Mesendoderm (in vitro differentiated cells): ENCODE measurements around the gene KLHL40.

ENCODE experiments used
- DNase-seq: peaks from one replicate; pipeline ENCODE4 v3.0.0; 2013
- H2AK5ac ChIP-seq: 2 replicates; pipeline ENCODE4 v1.6.1; 2013; ENCODE audit warnings: low read length, inconsistent platforms
- H2BK120ac ChIP-seq: 2 replicates; pipeline ENCODE4 v1.6.1; 2013; ENCODE audit warnings: low read depth, mild to moderate bottlenecking, low read length, moderate library complexity, mixed read lengths
- H2BK15ac ChIP-seq: replicated peaks from 2 replicates; pipeline ENCODE4 v1.6.1; 2013; ENCODE audit warnings: low read depth, mild to moderate bottlenecking, moderate library complexity
- H2BK5ac ChIP-seq: 2 replicates; pipeline ENCODE4 v1.6.1; 2013; ENCODE audit warnings: low read length, inconsistent platforms
- H3K18ac ChIP-seq: 2 replicates; pipeline ENCODE4 v1.6.1; 2013; ENCODE audit warnings: mild to moderate bottlenecking, low read length, mixed read lengths
- H3K23ac ChIP-seq: one replicate; pipeline ENCODE4 v1.6.1; 2013; ENCODE audit warnings: low read length
- H3K27ac ChIP-seq: 2 replicates; pipeline ENCODE4 v1.5.1; 2013; ENCODE audit warnings: low read depth, mild to moderate bottlenecking, inconsistent platforms, low read length, moderate library complexity
- H3K27me3 ChIP-seq: 2 replicates; pipeline ENCODE4 v1.6.1; 2013; ENCODE audit warnings: low read length, control low read depth, mild to moderate bottlenecking, inconsistent platforms; ENCODE audit not compliant: insufficient read depth, poor library complexity
- H3K36me3 ChIP-seq: 2 replicates; pipeline ENCODE4 v1.6.1; 2013; ENCODE audit warnings: low read length, inconsistent platforms; ENCODE audit not compliant: control insufficient read depth, insufficient read depth
- H3K4ac ChIP-seq: one replicate; pipeline ENCODE4 v1.6.1; 2013; ENCODE audit warnings: low read depth, mild to moderate bottlenecking, low read length, moderate library complexity
- H3K4me1 ChIP-seq: 2 replicates; pipeline ENCODE4 v1.6.1; 2013; ENCODE audit warnings: low read depth, low read length, inconsistent platforms; ENCODE audit not compliant: control insufficient read depth
- H3K4me2 ChIP-seq: 2 replicates; pipeline ENCODE4 v1.6.1; 2013; ENCODE audit warnings: low read length
- H3K4me3 ChIP-seq: 2 replicates; pipeline ENCODE4 v1.5.1; 2013; ENCODE audit warnings: mild to moderate bottlenecking, low read length
- H3K56ac ChIP-seq: one replicate; pipeline ENCODE4 v1.6.1; 2013; ENCODE audit warnings: low read length
- H3K79me1 ChIP-seq: 2 replicates; pipeline ENCODE4 v1.6.1; 2013; ENCODE audit warnings: low read length, inconsistent platforms
- H3K79me2 ChIP-seq: 2 replicates; pipeline ENCODE4 v1.6.1; 2013; ENCODE audit warnings: mild to moderate bottlenecking, low read length; ENCODE audit not compliant: control insufficient read depth, insufficient read depth
- H3K9ac ChIP-seq: 2 replicates; pipeline ENCODE4 v1.6.1; 2013; ENCODE audit warnings: low read length, inconsistent platforms
- H4K5ac ChIP-seq: one replicate; pipeline ENCODE4 v1.6.1; 2013; ENCODE audit warnings: low read length
- H4K8ac ChIP-seq: one replicate; pipeline ENCODE4 v1.6.1; 2013; ENCODE audit warnings: low read depth, mild to moderate bottlenecking, control low read depth, low read length, moderate library complexity
- WGBS: extraction: QIAGEN DNeasy Blood & Tissue Kit; methylation state at CpG from one replicate; pipeline ENCODE4 v1.1.7; 2013; ENCODE audit warnings: low lambda C conversion rate, missing lambda C conversion rate; ENCODE audit not compliant: insufficient coverage; ENCODE audit errors: extremely low coverage; 5-methylcytosine and 5-hydroxymethylcytosine counted together

The KLHL40 gene

GRCh38 chr3:42678447-42678846 lies 6.9 kb upstream of the KLHL40 start:
- Histone ChIP-seq H2BK120ac (no peak overlapping the region), H3K56ac (no peak overlapping the region), H3K79me1 (no peaks in the 10 kb centered on the region), H3K79me2 (no peaks in the 10 kb centered on the region), H3K23ac (no peak overlapping the region), H3K4me1 (no peaks in the 10 kb centered on the region), H2BK5ac (no peak overlapping the region), H4K8ac (no peak overlapping the region), H2AK5ac (no peak overlapping the region), H4K5ac (no peak overlapping the region), H2BK15ac (no peak overlapping the region), H3K4me2 (no peak overlapping the region), H3K27ac (no peak overlapping the region), H3K4ac (no peak overlapping the region), H3K36me3 (no peaks in the 10 kb centered on the region), H3K4me3 (no peak overlapping the region), H3K27me3 (no peaks in the 10 kb centered on the region), H3K18ac (no peak overlapping the region), H3K9ac (no peak overlapping the region)
- no CpG with 5 or more reads among the region's 2 CpGs for WGBS
- no peak for DNase-seq

- Histone ChIP-seq H3K4me2 (no peak overlapping the region), H3K27ac (no peak overlapping the region), H3K4me1 (no peaks in the 10 kb centered on the region), H3K18ac (no peak overlapping the region), H2AK5ac (no peak overlapping the region), H2BK5ac (no peak overlapping the region), H3K4me3 (no peak overlapping the region), H4K8ac (no peak overlapping the region), H3K79me2 (no peaks in the 10 kb centered on the region), H3K79me1 (no peaks in the 10 kb centered on the region), H2BK120ac (no peak overlapping the region), H3K4ac (no peak overlapping the region), H3K9ac (no peak overlapping the region), H3K23ac (no peak overlapping the region), H3K56ac (no peak overlapping the region), H2BK15ac (no peak overlapping the region), H4K5ac (no peak overlapping the region), H3K27me3 (no peaks in the 10 kb centered on the region), H3K36me3 (no peaks in the 10 kb centered on the region)
- DNase-seq = no peak
- no CpG with 5 or more reads among the region's 1 CpG for WGBS
Measured at GRCh38 chr3:42680271-42680670, 5.1 kb upstream of the KLHL40 start.

- no CpG with 5 or more reads among the region's 4 CpGs for WGBS
- no peak overlapping the region for H3K18ac ChIP-seq
Measured at GRCh38 chr3:42680806-42681205, 4.5 kb upstream of the KLHL40 start.

GRCh38 chr3:42681361-42682038 lies 3.8 kb upstream of the KLHL40 start:
- H4K5ac ChIP-seq = no peak overlapping the region
- no peak overlapping the region for H3K27ac ChIP-seq
- DNase-seq = no peak
- H3K4me2 ChIP-seq = no peak overlapping the region
- no peak overlapping the region for H2AK5ac ChIP-seq
- H3K79me1 ChIP-seq = no peaks in the 10 kb centered on the region
- H4K8ac ChIP-seq = no peak overlapping the region
- no peak overlapping the region for H3K23ac ChIP-seq
- H3K4ac ChIP-seq = no peak overlapping the region
- H2BK120ac ChIP-seq = no peak overlapping the region
- no peak overlapping the region for H3K9ac ChIP-seq
- H3K79me2 ChIP-seq = no peaks in the 10 kb centered on the region
- H3K56ac ChIP-seq = no peak overlapping the region
- no peak overlapping the region for H3K4me3 ChIP-seq
- H3K18ac ChIP-seq = no peak overlapping the region
- no peaks in the 10 kb centered on the region for H3K4me1 ChIP-seq
- H2BK5ac ChIP-seq = no peak overlapping the region
- no peaks in the 10 kb centered on the region for H3K36me3 ChIP-seq
- H2BK15ac ChIP-seq = no peak overlapping the region
- no peaks in the 10 kb centered on the region for H3K27me3 ChIP-seq
- no CpG with 5 or more reads among the region's 10 CpGs for WGBS

More at GRCh38 chr3:42680806-42681205, 4.5 kb upstream of the KLHL40 start:
- Histone ChIP-seq H3K4ac (no peak overlapping the region), H4K8ac (no peak overlapping the region), H3K23ac (no peak overlapping the region), H3K4me2 (no peak overlapping the region), H3K36me3 (no peaks in the 10 kb centered on the region), H3K79me2 (no peaks in the 10 kb centered on the region), H3K79me1 (no peaks in the 10 kb centered on the region), H2BK5ac (no peak overlapping the region), H3K4me1 (no peaks in the 10 kb centered on the region), H2AK5ac (no peak overlapping the region), H3K27me3 (no peaks in the 10 kb centered on the region), H3K56ac (no peak overlapping the region), H2BK120ac (no peak overlapping the region), H3K4me3 (no peak overlapping the region), H4K5ac (no peak overlapping the region), H3K9ac (no peak overlapping the region), H2BK15ac (no peak overlapping the region), H3K27ac (no peak overlapping the region)
- no peak for DNase-seq

DNA sequence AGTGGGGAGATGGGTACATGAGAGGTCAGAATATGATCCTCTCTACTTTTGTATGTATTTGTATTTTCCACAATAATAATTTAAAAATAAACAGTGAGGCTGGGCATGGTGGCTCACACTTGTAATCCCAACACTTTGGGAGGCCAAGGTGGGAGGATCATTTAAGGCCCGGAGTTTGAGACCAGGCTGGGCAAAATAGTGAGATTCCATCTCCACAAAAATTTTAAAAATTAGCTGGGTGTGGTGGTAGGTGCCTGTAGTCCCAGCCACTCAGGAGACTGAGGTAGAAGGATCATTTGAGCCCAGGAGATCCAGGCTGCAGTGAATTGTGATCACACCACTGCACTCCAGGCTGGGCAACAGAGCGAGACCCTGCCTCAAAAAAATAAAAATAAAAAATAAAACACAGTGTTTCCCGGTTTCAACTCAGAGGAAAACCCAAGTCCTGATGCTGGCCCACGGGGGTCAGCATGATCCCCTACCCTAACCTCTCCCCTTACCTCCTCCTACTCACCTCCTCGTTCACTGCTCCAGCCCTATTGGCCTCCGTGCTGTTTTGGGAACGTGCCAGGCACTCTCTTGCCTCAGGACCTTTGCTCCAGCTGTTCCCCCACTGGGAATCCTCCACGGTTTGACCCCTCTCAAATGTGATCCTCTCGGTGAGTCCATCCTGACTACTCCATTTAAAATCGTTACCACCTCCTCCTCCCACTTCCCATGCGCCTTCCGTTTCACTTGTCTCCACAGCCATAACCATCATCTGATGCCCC lies 2.9 kb upstream of the KLHL40 start:
- Histone ChIP-seq H2BK5ac (no peak overlapping the region), H3K4ac (no peak overlapping the region), H3K9ac (no peak overlapping the region), H3K79me1 (no peaks in the 10 kb centered on the region), H3K79me2 (no peaks in the 10 kb centered on the region), H3K27me3 (no peaks in the 10 kb centered on the region), H3K18ac (no peak overlapping the region), H3K56ac (no peak overlapping the region), H2BK15ac (no peak overlapping the region), H4K5ac (no peak overlapping the region), H3K4me1 (no peaks in the 10 kb centered on the region), H3K27ac (no peak overlapping the region), H4K8ac (no peak overlapping the region), H2BK120ac (no peak overlapping the region), H2AK5ac (no peak overlapping the region), H3K4me2 (no peak overlapping the region), H3K36me3 (no peaks in the 10 kb centered on the region), H3K4me3 (no peak overlapping the region), H3K23ac (no peak overlapping the region)
- no peak for DNase-seq
- no CpG with 5 or more reads among the region's 12 CpGs for WGBS
